DND-41 (cell line): Measurements from ENCODE around the gene ZSWIM6.

Experiments
- ATAC-seq: fragments of 200-7000 bp; cut with Tn5 transposase; 3 replicates; pipeline ENCODE4 v1.9.1; 2021; ENCODE audit warnings: low read depth; ENCODE audit not compliant: insufficient read depth
- DNase-seq: peaks from one replicate; pipeline ENCODE4 v3.0.0-alpha.2; 2020
- H2AFZ ChIP-seq: 2 replicates; pipeline ENCODE4 v1.6.0; 2012; ENCODE audit warnings: low read depth, low read length
- H3K27ac ChIP-seq: 2 replicates; pipeline ENCODE4 v1.5.1; 2012; ENCODE audit warnings: low read length, inconsistent platforms
- H3K27me3 ChIP-seq: fragments of 200-600 bp; sonication (generic); 2 replicates; pipeline ENCODE4 v1.6.0; 2012; ENCODE audit warnings: low read length, mild to moderate bottlenecking, inconsistent platforms; ENCODE audit not compliant: insufficient read depth, poor library complexity
- H3K36me3 ChIP-seq: 2 replicates; pipeline ENCODE4 v1.5.1; 2012; ENCODE audit warnings: low read length, inconsistent platforms; ENCODE audit not compliant: insufficient read depth
- H3K4me1 ChIP-seq: 2 replicates; pipeline ENCODE4 v1.5.1; 2012; ENCODE audit warnings: mild to moderate bottlenecking, low read length; ENCODE audit not compliant: insufficient read depth
- H3K4me2 ChIP-seq: 2 replicates; pipeline ENCODE4 v1.6.0; 2012; ENCODE audit warnings: mild to moderate bottlenecking, moderate library complexity, low read length, inconsistent platforms; ENCODE audit not compliant: insufficient read depth
- H3K4me3 ChIP-seq, 2 experiments: fragments of 200-600 bp in 1 of 2; shearing (Covaris generic) in 1 of 2; 2 replicates each; pipeline ENCODE4 v1.5.1; 2012 to 2016; ENCODE audit warnings: inconsistent platforms in 2 of 2, low read length in 2 of 2, mild to moderate bottlenecking in 2 of 2, low read depth in 1 of 2, moderate library complexity in 1 of 2
- H3K79me2 ChIP-seq: 2 replicates; pipeline ENCODE4 v1.6.0; 2012; ENCODE audit warnings: low read length, inconsistent platforms; ENCODE audit not compliant: insufficient read depth
- H3K9ac ChIP-seq: 2 replicates; pipeline ENCODE4 v1.6.0; 2012; ENCODE audit warnings: low read depth, mild to moderate bottlenecking, inconsistent platforms, low read length, moderate library complexity
- H3K9me3 ChIP-seq: 2 replicates; pipeline ENCODE4 v1.5.1; 2012; ENCODE audit warnings: low read length, moderate library complexity, mild to moderate bottlenecking, inconsistent platforms; ENCODE audit not compliant: insufficient read depth, severe bottlenecking
- H4K20me1 ChIP-seq: 2 replicates; pipeline ENCODE4 v1.6.0; 2012; ENCODE audit warnings: low read length; ENCODE audit not compliant: insufficient read depth
- EZH2 ChIP-seq: IDR thresholded peaks from 3 replicates; pipeline ENCODE4 v1.6.1; 2012; ENCODE audit warnings: borderline replicate concordance, low read depth, mild to moderate bottlenecking, moderate library complexity, low read length, inconsistent platforms; ENCODE audit not compliant: severe bottlenecking
- TF ChIP-seq, protein P1 (sequence below): IDR thresholded peaks from 2 replicates; pipeline ENCODE4 v1.5.1; 2012; ENCODE audit warnings: borderline replicate concordance, low read length, moderate library complexity, mild to moderate bottlenecking; ENCODE audit not compliant: poor library complexity, severe bottlenecking; ENCODE audit errors: extremely low read depth

The ZSWIM6 gene

GRCh38 chr5:61440086-61440485 lies 108.0 kb downstream of the ZSWIM6 start:
- ATAC-seq = no peak
- no peak for TF ChIP-seq EZH2
- TF ChIP-seq, protein P1, sequence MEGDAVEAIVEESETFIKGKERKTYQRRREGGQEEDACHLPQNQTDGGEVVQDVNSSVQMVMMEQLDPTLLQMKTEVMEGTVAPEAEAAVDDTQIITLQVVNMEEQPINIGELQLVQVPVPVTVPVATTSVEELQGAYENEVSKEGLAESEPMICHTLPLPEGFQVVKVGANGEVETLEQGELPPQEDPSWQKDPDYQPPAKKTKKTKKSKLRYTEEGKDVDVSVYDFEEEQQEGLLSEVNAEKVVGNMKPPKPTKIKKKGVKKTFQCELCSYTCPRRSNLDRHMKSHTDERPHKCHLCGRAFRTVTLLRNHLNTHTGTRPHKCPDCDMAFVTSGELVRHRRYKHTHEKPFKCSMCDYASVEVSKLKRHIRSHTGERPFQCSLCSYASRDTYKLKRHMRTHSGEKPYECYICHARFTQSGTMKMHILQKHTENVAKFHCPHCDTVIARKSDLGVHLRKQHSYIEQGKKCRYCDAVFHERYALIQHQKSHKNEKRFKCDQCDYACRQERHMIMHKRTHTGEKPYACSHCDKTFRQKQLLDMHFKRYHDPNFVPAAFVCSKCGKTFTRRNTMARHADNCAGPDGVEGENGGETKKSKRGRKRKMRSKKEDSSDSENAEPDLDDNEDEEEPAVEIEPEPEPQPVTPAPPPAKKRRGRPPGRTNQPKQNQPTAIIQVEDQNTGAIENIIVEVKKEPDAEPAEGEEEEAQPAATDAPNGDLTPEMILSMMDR = no peak
- Histone ChIP-seq H3K27me3 (no peaks in the 10 kb centered on the region), H3K27ac (no peak overlapping the region), H3K9me3 (peaks cover 27% of the 10 kb centered on the region), H3K9ac (no peak overlapping the region), H3K4me2 (no peak overlapping the region), H4K20me1 (no peaks in the 10 kb centered on the region), H3K4me1 (no peaks in the 10 kb centered on the region), H3K36me3 (no peaks in the 10 kb centered on the region), H3K79me2 (no peaks in the 10 kb centered on the region), H3K4me3 (no peak overlapping the region), H2AFZ (no peak overlapping the region)
- DNase-seq = no peak

DNA sequence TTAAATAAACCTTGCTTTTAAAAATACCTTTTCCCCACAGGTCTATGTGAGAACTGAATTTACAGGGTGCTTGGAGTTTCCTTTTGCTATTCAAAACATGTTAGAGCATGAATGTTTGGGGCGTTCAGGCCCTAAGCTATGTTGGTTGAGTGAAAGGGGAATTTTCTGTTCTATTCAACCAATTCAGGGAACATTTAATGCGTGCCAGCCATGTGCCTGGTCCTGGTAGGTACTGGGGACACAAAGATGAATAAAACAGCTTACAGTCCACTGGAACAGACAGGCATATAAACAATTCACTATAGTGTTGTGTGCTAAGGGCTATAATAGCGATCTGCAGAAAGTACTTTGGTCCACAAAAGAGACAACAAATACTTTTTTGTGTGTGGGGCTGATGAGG lies 108.5 kb downstream of the ZSWIM6 start:
- no peaks in the 10 kb centered on the region for H3K4me1 ChIP-seq
- H3K9ac ChIP-seq = no peak overlapping the region
- no peaks in the 10 kb centered on the region for H3K79me2 ChIP-seq
- no peak overlapping the region for H3K4me2 ChIP-seq
- TF ChIP-seq, protein P1 = no peak
- no peak for TF ChIP-seq EZH2
- H3K36me3 ChIP-seq = no peaks in the 10 kb centered on the region
- no peaks in the 10 kb centered on the region for H3K27me3 ChIP-seq
- no peak overlapping the region for H2AFZ ChIP-seq
- H3K9me3 ChIP-seq = peaks cover 27% of the 10 kb centered on the region
- no peak overlapping the region for H3K27ac ChIP-seq
- DNase-seq = no peak
- H3K4me3 ChIP-seq = no peak overlapping the region
- ATAC-seq = no peak
- no peaks in the 10 kb centered on the region for H4K20me1 ChIP-seq

DNA sequence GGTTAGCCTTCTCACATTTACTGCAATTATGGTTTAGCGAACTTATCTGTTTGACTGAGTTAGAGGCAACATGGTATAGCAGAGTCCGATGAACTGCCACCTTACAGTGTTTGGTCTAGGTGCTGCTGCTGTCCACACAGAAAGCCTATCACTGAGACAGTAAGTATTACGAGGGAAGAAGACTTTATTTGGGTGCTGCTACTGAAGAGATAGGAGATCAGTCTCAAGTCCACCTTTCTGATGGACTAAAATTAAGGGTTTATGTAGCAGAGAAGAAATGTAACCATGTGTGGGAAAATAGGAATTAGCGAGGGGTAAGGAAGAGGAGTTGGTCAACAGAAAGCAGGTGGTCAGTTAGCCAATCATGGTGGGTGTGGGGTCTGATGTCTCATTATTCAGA lies 109.7 kb downstream of the ZSWIM6 start:
- TF ChIP-seq EZH2 = no peak
- TF ChIP-seq, protein P1 = no peak
- ATAC-seq = no peak

More for the DNA sequence above, 109.7 kb downstream of the ZSWIM6 start:
- H3K27ac ChIP-seq = no peak overlapping the region
- no peaks in the 10 kb centered on the region for H3K27me3 ChIP-seq
- H2AFZ ChIP-seq = no peak overlapping the region
- H3K4me3 ChIP-seq = no peak overlapping the region
- H3K4me1 ChIP-seq = no peaks in the 10 kb centered on the region
- no peak overlapping the region for H3K4me2 ChIP-seq
- H3K9ac ChIP-seq = no peak overlapping the region
- H3K9me3 ChIP-seq = peaks cover 27% of the 10 kb centered on the region
- no peaks in the 10 kb centered on the region for H3K79me2 ChIP-seq
- no peaks in the 10 kb centered on the region for H4K20me1 ChIP-seq
- H3K36me3 ChIP-seq = no peaks in the 10 kb centered on the region
- no peak for DNase-seq
